HepG2 (cell line): ENCODE results near the gene PHYH. TPM values are rescaled to one million over a fixed set of nuclear protein-coding genes. Genes with fewer than 3 reads are reported as not detected.

Experiments
- ATAC-seq: fragments of 200-7000 bp; cut with Tn5 transposase; 3 replicates; pipeline ENCODE4 v1.9.1; 2020; ENCODE audit warnings: mild to moderate bottlenecking, moderate library complexity
- BruUV-seq: library from RNA; stranded (reverse); fragments of 400-500 nt; replicated peaks from 2 replicates; lab custom pipeline; 2021; lab: Mats Ljungman, UMichigan
- CTCF ChIA-PET: fragments of 300-600 bp; formaldehyde crosslinking; extraction: SDS; loops from one replicate; lab custom pipeline; 2021; ENCODE audit warnings: low total read pairs, inconsistent platforms, low intra/inter-chr PET ratio; lab: Yijun Ruan, JAX
- POLR2A ChIA-PET: fragments of 350-600 bp; sonication (Branson Sonifier 250); formaldehyde crosslinking; loops from one replicate; lab custom pipeline; 2020; ENCODE audit warnings: antibody characterized with exemption, inconsistent platforms; lab: Yijun Ruan, JAX
- DNase-seq: peaks from one replicate; pipeline ENCODE4 v3.0.0-alpha.2; 2015; ENCODE audit warnings: low spot score
- FAIRE-seq: peaks from 3 replicates; lab custom pipeline; 2011; peaks lifted over from hg19 to GRCh38; lab: Jason Lieb, UNC
- H2AFZ ChIP-seq: one replicate; pipeline ENCODE4 v1.6.1; 2011; ENCODE audit warnings: low read length, inconsistent platforms
- H3K27ac ChIP-seq: fragments of 300-600 bp; 3 replicates; pipeline ENCODE4 v1.8.0; 2011; ENCODE audit warnings: mixed run types, mild to moderate bottlenecking, mixed read lengths, low read length, inconsistent platforms; ENCODE audit not compliant: insufficient read depth; ENCODE audit errors: extremely low read length
- H3K27me3 ChIP-seq, 2 experiments: fragments of 200-600 bp in 1 of 2; 2 replicates in 1 of 2; 3 replicates in 1 of 2; pipeline versions ENCODE4 v1.6.0 to v1.8.0; 2011; ENCODE audit warnings: low read length in 2 of 2, mild to moderate bottlenecking in 2 of 2, moderate library complexity in 2 of 2, inconsistent platforms in 1 of 2; ENCODE audit not compliant: insufficient read depth in 2 of 2, control insufficient read depth in 1 of 2
- H3K36me3 ChIP-seq, 2 experiments: fragments of 200-600 bp in 1 of 2; replicated peaks in 1 of 2; 2 replicates in 1 of 2; 3 replicates in 1 of 2; pipeline versions ENCODE4 v1.5.1 to v1.8.0; 2011; ENCODE audit warnings: low read length in 2 of 2, inconsistent platforms in 1 of 2; ENCODE audit not compliant: insufficient read depth in 2 of 2, control insufficient read depth in 1 of 2
- H3K4me1 ChIP-seq: 2 replicates; pipeline ENCODE4 v1.5.1; 2012; ENCODE audit warnings: low read length, inconsistent platforms; ENCODE audit not compliant: insufficient read depth
- H3K4me2 ChIP-seq: 2 replicates; pipeline ENCODE4 v1.6.0; 2011; ENCODE audit warnings: low read depth, low read length, inconsistent platforms
- H3K4me3 ChIP-seq, 3 experiments: fragments of 200-600 bp in 1 of 3; sonication (generic), shearing (Covaris generic) in 1 of 3; replicated peaks in 1 of 3; 2 replicates each; pipeline ENCODE4 v1.5.1; 2011 to 2016; ENCODE audit warnings: low read length in 3 of 3, inconsistent platforms in 2 of 3, low read depth in 2 of 3, mild to moderate bottlenecking in 2 of 3, control low read depth in 1 of 3, mixed read lengths in 1 of 3; ENCODE audit not compliant: insufficient read depth in 1 of 3
- H3K79me2 ChIP-seq: one replicate; pipeline ENCODE4 v1.6.1; 2011; ENCODE audit warnings: low read length, inconsistent platforms; ENCODE audit not compliant: insufficient read depth
- H3K9ac ChIP-seq: 2 replicates; pipeline ENCODE4 v1.6.0; 2011; ENCODE audit warnings: mild to moderate bottlenecking, low read depth, low read length, inconsistent platforms; ENCODE audit not compliant: insufficient read depth
- H3K9me3 ChIP-seq: 2 replicates; pipeline ENCODE4 v1.5.1; 2012; ENCODE audit warnings: mild to moderate bottlenecking, low read length
- H4K20me1 ChIP-seq: 2 replicates; pipeline ENCODE4 v1.6.0; 2011; ENCODE audit warnings: inconsistent platforms, mild to moderate bottlenecking, low read length, moderate library complexity; ENCODE audit not compliant: insufficient read depth
- AKNA ChIP-seq: sonication (generic); formaldehyde crosslinking; IDR thresholded peaks from 2 replicates; pipeline ENCODE4 v1.4.0; 2020; ENCODE audit warnings: missing genetic modification reagents, borderline replicate concordance
- GATAD2A ChIP-seq: IDR thresholded peaks from 2 replicates; pipeline ENCODE4 v1.6.1; 2016
- GMEB1 ChIP-seq: sonication (generic); formaldehyde crosslinking; IDR thresholded peaks from 2 replicates; pipeline ENCODE4 v1.5.1; 2020; ENCODE audit warnings: missing genetic modification reagents, mild to moderate bottlenecking, borderline replicate concordance
- MNT ChIP-seq: fragments of 450-650 bp; IDR thresholded peaks from 2 replicates; pipeline ENCODE4 v1.6.1; 2016
- PBX2 ChIP-seq: IDR thresholded peaks from 2 replicates; pipeline ENCODE4 v1.6.1; 2016; ENCODE audit warnings: control low read depth
- REXO4 ChIP-seq: sonication (generic); formaldehyde crosslinking; IDR thresholded peaks from 2 replicates; pipeline ENCODE4 v1.8.0; 2022; ENCODE audit warnings: missing genetic modification reagents, mild to moderate bottlenecking, borderline replicate concordance
- SUZ12 ChIP-seq: fragments of 150-350 bp; IDR thresholded peaks from 2 replicates; pipeline ENCODE4 v1.6.1; 2014; ENCODE audit warnings: low read depth, low read length
- TBX2 ChIP-seq: sonication (generic); formaldehyde crosslinking; IDR thresholded peaks from 2 replicates; pipeline ENCODE4 v1.5.0; 2020; ENCODE audit warnings: missing genetic modification reagents, mild to moderate bottlenecking, borderline replicate concordance
- ZBTB26 ChIP-seq: IDR thresholded peaks from 2 replicates; pipeline ENCODE4 v1.6.1; 2016; ENCODE audit warnings: missing compliant biosample characterization, missing genetic modification reagents, borderline replicate concordance
- ZNF570 ChIP-seq: sonication (generic); formaldehyde crosslinking; IDR thresholded peaks from 2 replicates; pipeline ENCODE4 v1.4.0; 2020; ENCODE audit warnings: mild to moderate bottlenecking, missing genetic modification reagents, borderline replicate concordance
- ZNF607 ChIP-seq: sonication (generic); formaldehyde crosslinking; IDR thresholded peaks from 2 replicates; pipeline ENCODE4 v1.5.1; 2020; ENCODE audit warnings: missing genetic modification reagents, mild to moderate bottlenecking, borderline replicate concordance
- ZNF780A ChIP-seq: sonication (generic); formaldehyde crosslinking; IDR thresholded peaks from 2 replicates; pipeline ENCODE4 v1.8.0; 2022; ENCODE audit warnings: mild to moderate bottlenecking, missing genetic modification reagents, moderate library complexity
- ZSCAN20 ChIP-seq: sonication (generic); formaldehyde crosslinking; IDR thresholded peaks from 2 replicates; pipeline ENCODE4 v1.4.0; 2020; ENCODE audit warnings: missing genetic modification reagents, mild to moderate bottlenecking, borderline replicate concordance
- ZSCAN22 ChIP-seq: sonication (generic); formaldehyde crosslinking; IDR thresholded peaks from 2 replicates; pipeline ENCODE4 v1.4.0; 2020; ENCODE audit warnings: mild to moderate bottlenecking, missing genetic modification reagents
- WGBS: methylation state at CpG from one replicate; pipeline ENCODE4 v1.1.6; 2017; ENCODE audit warnings: low lambda C conversion rate; 5-methylcytosine and 5-hydroxymethylcytosine counted together
- in situ Hi-C: cut with HindIII; loops from 2 replicates; pipeline ENCODE4 v1.10.0; 2017; ENCODE audit warnings: low pct_unique_long_range_greater_than_20kb; ENCODE audit not compliant: extremely low pct_ligation_motif_present
- intact Hi-C: fragments of 100-400 bp; cut with micrococcal nuclease; formaldehyde crosslinking; loops from one replicate; pipeline ENCODE4 v1.10.0; 2022; ENCODE audit not compliant: unreplicated experiment
- polyA plus RNA-seq, 8 experiments: library from polyadenylated mRNA; depleted of rRNA in 3 of 8; stranded (reverse) in 7 of 8; unstranded in 1 of 8; fragments of >200 nt; fragmentation: Illumina TruSeq in 4 of 8; extraction: Trizol in 4 of 8; gene quantifications; 2 replicates each; pipeline versions ENCODE4 v1.2.1 to v1.2.3, GENCODE V29; 2011 to 2016; ENCODE audit warnings: low read depth in 4 of 8, missing spikeins in 1 of 8, mixed read lengths in 1 of 8; ENCODE audit not compliant: insufficient read depth in 1 of 8
- total RNA-seq, 5 experiments: library from RNA; depleted of rRNA; stranded (reverse); fragments of >200 nt; fragmentation: Illumina TruSeq; extraction: Trizol; gene quantifications; 2 replicates each; pipeline ENCODE4 v1.2.3, GENCODE V29; 2016; ENCODE audit warnings: low read depth in 1 of 5

Gene PHYH
- total and polyA plus RNA-seq, 2 of the 13 experiments (the other 11 are each of a cell fraction or from before 2014, with no cell fraction given): 27.2 to 34.5 TPM

GRCh38 chr10:13311177-13311575 lies 11.3 kb upstream of the PHYH start:
- H3K4me1 ChIP-seq: peaks cover 18% of the 10 kb centered on the region
- BruUV-seq: no TSS peak
- ATAC-seq: no peak
- in situ Hi-C loops: no loop called here
- no peaks in the 10 kb centered on the region for H3K9me3 ChIP-seq
- ChIA-PET CTCF (no interaction called here), POLR2A (interaction anchor here (1.6 kb wide), 1 partner anchor 12 kb away, joined by 4 read pairs; no protein-coding TSS in a partner anchor)
- H4K20me1 ChIP-seq: no peaks in the 10 kb centered on the region
- no peak overlapping the region for H3K9ac ChIP-seq
- no peaks in the 10 kb centered on the region for H3K36me3 ChIP-seq
- H3K27me3 ChIP-seq: no peaks in the 10 kb centered on the region; a peak in 2 of 5 replicates
- H3K79me2 ChIP-seq: no peaks in the 10 kb centered on the region
- intact Hi-C loops: no loop called here
- peak overlapping the region; percentile 27; the same call in 1 of the 2 replicates for H3K4me2 ChIP-seq
- no peak for DNase-seq
- H3K4me3 ChIP-seq: no peak overlapping the region
- FAIRE-seq: no peak
- no peak overlapping the region for H2AFZ ChIP-seq
- H3K27ac ChIP-seq: no peak overlapping the region
- 50% methylated on average over 5 of the region's 5 CpGs for WGBS
- no peak for TF ChIP-seq ZSCAN20 (CRISPR knock-in tag)
- no peak for TF ChIP-seq AKNA
- no peak for TF ChIP-seq GMEB1 (CRISPR knock-in tag)
- no peak for TF ChIP-seq MNT
- TF ChIP-seq PBX2 (CRISPR knock-in tag): no peak
- TF ChIP-seq TBX2 (CRISPR knock-in tag): no peak
- no peak for TF ChIP-seq ZSCAN22
- no peak for TF ChIP-seq ZNF570
- no peak for TF ChIP-seq ZNF780A (CRISPR knock-in tag)
- no peak for TF ChIP-seq SUZ12
- no peak for TF ChIP-seq GATAD2A (CRISPR knock-in tag)
- no peak for TF ChIP-seq ZBTB26
- no peak for TF ChIP-seq ZNF607 (CRISPR knock-in tag)
- TF ChIP-seq REXO4 (CRISPR knock-in tag): no peak
